ELR (cell line): ENCODE data around the gene CMTR1.
A peak's percentile ranks its signal among the peaks of the same experiment; 100 is the strongest.

ENCODE experiments used
- DNase-seq: peaks from one replicate; pipeline ENCODE4 v3.0.0-alpha.2; 2015; ENCODE audit warnings: low read depth

Gene CMTR1

GRCh38 chr6:37514321-37514771 lies 81.3 kb downstream of the CMTR1 start:
- peak; percentile 90 for DNase-seq

- DNase-seq, result no peak
Measured at GRCh38 chr6:37514837-37515236, 81.8 kb downstream of the CMTR1 start.

- DNase-seq, result no peak
Measured at GRCh38 chr6:37515712-37516075, 82.7 kb downstream of the CMTR1 start.

GRCh38 chr6:37516076-37516919 lies 83.3 kb downstream of the CMTR1 start:
- no peak for DNase-seq

- no peak for DNase-seq
Measured at GRCh38 chr6:37516920-37517405, 83.9 kb downstream of the CMTR1 start.

GRCh38 chr6:37517411-37517812 lies 84.4 kb downstream of the CMTR1 start:
- DNase-seq, result no peak

- DNase-seq, result no peak
Measured at GRCh38 chr6:37518116-37518515, 85.1 kb downstream of the CMTR1 start.

- no peak for DNase-seq
Measured at GRCh38 chr6:37519461-37519860, 86.4 kb downstream of the CMTR1 start.

GRCh38 chr6:37520926-37521325 lies 87.9 kb downstream of the CMTR1 start:
- DNase-seq, result no peak

GRCh38 chr6:37521674-37522073 lies 88.7 kb downstream of the CMTR1 start:
- no peak for DNase-seq

GRCh38 chr6:37522836-37523235 lies 89.8 kb downstream of the CMTR1 start:
- DNase-seq, result no peak

- DNase-seq, result no peak
Measured at GRCh38 chr6:37523412-37523811, 90.4 kb downstream of the CMTR1 start.

GRCh38 chr6:37524025-37524969 lies 91.3 kb downstream of the CMTR1 start:
- DNase-seq, result peak; percentile 87

GRCh38 chr6:37524970-37525318 lies 91.9 kb downstream of the CMTR1 start:
- DNase-seq, result no peak

- peak; percentile 47 for DNase-seq
Measured at GRCh38 chr6:37525460-37526357, 92.7 kb downstream of the CMTR1 start.

GRCh38 chr6:37528541-37528940 lies 95.5 kb downstream of the CMTR1 start:
- DNase-seq, result no peak

- DNase-seq, result no peak
Measured at GRCh38 chr6:37530297-37530696, 97.3 kb downstream of the CMTR1 start.

- DNase-seq, result peak; percentile 78
Measured at GRCh38 chr6:37531026-37531425, 98.0 kb downstream of the CMTR1 start.
